CD1c-positive myeloid dendritic cell (primary cell): Measurements from ENCODE around the gene TMEM151B.

Source experiments
- DNase-seq: peaks from one replicate; pipeline ENCODE4 v3.0.0-alpha.2; 2016; ENCODE audit errors: extremely low spot score

Gene TMEM151B

GRCh38 chr6:44250718-44251123 is 19.5 kb upstream of the TMEM151B start:
- no peak for DNase-seq

DNA sequence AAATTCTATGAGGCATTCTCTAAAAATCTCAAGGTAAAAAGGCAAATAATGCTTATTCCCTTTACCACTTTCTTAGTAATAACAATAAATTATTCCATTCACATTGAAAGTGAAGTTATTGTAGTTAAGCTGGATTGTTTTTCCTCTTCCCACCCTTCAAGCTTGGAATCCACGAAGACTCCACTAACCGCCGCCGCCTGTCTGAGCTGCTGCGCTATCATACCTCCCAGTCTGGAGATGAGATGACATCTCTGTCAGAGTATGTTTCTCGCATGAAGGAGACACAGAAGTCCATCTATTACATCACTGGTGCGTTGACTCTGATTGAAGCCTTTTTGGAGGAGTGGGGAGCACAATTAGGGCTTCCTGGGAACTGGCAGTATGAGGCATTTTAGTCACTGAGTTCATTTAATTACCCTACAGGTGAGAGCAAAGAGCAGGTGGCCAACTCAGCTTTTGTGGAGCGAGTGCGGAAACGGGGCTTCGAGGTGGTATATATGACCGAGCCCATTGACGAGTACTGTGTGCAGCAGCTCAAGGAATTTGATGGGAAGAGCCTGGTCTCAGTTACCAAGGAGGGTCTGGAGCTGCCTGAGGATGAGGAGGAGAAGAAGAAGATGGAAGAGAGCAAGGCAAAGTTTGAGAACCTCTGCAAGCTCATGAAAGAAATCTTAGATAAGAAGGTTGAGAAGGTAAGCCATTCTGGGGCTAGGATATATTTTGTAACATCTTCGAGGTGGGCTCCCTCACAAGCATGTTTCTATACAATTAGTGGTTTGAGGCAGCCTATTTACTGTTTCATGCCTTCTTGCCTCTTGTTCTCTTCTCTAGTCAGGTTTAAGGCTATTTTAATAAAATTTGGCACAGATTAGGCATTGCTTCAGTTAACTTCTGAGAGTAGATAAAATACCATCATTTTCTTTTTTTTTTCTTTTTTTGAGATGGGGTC is 18.4 kb upstream of the TMEM151B start:
- no peak for DNase-seq

DNA sequence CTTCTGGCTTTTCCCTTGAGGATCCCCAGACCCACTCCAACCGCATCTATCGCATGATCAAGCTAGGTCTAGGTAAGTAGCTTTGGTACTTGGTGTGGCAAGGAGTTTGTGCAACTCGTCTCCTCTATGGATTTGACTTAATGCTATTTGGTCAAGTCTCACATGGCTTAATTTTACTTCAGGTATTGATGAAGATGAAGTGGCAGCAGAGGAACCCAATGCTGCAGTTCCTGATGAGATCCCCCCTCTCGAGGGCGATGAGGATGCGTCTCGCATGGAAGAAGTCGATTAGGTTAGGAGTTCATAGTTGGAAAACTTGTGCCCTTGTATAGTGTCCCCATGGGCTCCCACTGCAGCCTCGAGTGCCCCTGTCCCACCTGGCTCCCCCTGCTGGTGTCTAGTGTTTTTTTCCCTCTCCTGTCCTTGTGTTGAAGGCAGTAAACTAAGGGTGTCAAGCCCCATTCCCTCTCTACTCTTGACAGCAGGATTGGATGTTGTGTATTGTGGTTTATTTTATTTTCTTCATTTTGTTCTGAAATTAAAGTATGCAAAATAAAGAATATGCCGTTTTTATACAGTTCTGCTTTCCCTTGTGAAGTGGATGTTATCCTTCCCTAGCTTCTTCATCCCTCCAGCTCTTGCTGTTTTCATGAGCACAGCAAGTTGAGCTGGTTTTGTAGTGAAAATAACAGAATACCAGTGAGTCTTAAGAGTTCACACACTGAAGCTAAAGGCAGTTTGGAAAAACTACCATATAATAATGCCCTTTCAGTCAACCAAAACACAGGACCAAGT is 16.7 kb upstream of the TMEM151B start:
- DNase-seq: peak; percentile 59

GRCh38 chr6:44254191-44255104 is 15.8 kb upstream of the TMEM151B start:
- no peak for DNase-seq

GRCh38 chr6:44255105-44255808 is 15.0 kb upstream of the TMEM151B start:
- no peak for DNase-seq

DNA sequence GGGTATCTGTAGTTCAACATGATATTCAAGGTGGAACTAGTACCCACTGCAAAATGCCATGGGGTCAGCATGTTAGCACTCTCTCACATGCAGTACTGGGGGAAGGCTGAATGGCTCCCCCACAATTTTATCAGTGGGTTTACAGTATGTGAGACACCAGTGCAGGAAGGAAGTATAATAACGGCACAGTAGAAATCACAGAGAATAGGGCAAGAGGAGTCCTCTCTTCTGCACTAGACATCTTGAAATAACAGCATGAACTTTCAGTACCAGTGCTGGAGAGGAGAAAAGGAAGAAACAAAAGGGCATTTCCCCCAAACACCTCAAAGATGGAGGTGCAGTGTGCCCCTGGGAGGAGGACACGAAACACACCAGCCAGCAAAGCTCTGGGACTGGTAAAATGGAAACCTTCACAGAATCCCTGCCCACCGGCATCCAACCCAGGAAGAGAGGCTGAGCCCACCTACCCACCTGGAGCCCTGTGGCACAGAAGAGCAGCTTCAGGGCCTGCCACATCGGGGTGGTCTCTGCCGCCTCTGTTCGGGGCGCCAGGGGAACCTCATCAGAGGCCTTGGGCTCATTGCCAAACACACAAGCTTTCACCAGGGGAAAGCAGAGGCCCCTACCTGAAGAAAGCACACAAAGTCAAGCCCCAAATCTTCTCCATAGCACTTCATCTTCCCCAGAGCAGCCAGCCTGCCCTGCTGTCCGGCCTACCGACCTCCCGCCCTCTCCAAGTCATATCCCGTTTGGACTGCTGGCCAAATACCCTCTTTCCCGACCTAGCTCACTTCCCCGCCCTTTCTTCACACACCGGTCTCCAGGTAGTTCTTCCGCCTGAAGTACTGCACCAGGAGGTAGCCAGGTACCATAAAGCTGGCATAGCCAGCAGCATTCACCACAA is 14.1 kb upstream of the TMEM151B start:
- DNase-seq: no peak

GRCh38 chr6:44256775-44257024 is 13.6 kb upstream of the TMEM151B start:
- no peak for DNase-seq

DNA sequence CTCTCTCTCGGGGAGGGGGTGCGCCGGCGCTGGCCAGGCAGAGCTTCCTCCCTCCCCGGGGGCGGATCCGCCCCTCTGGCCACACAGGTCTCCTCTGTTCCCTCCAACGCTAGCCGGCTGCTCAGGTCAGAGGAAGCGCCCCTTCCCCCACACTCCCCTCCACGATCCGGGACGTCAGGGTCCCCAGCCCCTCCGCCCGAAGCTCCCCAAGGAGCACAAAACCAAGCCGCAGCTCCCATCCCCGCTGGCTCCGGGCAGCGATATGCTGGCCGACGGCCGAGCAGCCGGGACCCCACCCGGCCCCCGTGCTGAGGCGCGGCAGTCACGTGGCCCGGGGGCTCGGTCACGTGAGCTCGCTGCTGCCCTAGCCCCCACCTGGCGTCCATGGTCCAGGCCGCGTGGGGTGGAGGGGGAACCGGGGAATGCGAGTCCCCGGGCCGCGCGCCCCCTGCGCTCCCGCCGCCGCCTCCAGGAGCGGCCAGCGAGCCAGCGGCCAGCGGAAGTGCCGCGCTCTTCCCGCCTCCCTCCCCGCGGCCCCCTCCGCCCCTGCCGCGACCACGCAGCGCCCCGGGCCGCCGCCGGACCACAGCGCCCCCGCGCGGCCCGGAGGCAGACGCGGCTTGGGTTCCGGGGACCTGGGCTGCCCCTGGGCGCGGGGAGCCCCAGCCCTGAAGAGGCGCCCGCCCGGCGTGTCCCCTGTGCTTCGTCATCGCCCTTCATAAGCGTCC is 13.1 kb upstream of the TMEM151B start, which contains the start of gene SLC35B2:
Gene SLC35B2 (minus strand): TSS at position 504 of the 728 bp plus-strand sequence. CDS start 118 bp downstream, at position 386.
- DNase-seq: peak; percentile 59

DNA sequence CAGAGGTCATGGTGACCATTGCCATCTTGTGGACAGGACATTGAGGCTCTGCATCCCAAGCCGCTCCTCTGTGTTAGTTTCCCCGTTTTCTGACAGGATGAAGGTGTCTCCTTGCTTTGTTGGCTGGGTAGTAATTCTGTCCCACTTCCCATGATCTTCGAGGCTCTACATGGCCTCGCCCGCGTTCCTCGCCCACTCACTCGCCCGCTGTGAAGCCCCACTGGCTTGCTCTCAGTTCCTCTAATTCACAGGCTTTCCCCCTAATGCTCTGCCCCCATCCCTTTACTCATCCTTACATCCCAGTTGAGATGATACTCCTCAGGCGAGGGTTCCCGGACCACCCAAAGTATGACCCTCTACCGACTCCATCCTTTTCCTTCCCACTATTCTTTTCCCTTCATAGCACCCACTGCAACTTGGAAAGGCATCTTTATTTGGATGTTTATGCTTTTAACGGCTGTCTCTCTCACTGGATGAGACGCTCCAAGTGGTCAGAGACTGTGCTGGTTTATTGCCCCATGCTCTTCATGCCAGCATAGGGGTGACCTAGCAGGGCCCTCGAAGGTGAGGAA is 12.4 kb upstream of the TMEM151B start:
- DNase-seq: peak; percentile 91

DNA sequence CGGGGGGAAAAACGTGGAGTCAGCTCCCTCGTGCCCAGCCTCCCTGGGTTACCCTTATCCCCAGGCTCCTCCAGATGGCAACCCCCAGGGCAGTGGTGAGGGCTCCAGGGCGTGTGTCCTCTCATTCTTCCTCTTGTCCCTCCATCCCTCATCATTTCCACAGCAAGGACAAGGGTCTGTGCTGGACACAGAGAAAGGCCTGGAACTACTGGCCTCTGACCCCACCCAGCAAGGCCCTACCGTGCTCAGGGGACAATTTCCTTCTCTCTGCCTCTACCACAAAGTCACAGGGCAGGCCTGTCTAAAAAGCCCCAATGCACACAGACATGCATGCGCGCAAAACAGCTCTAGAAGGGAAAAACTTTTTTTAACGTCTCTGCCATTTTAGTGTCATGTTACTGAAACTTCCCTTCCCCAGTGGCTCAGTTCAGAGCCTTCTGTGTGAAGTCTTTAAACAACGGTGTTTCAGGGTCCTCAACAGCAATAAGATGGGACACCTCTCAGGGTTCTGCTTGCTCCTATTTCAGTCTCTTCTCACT is 11.9 kb upstream of the TMEM151B start:
- DNase-seq: no peak

DNA sequence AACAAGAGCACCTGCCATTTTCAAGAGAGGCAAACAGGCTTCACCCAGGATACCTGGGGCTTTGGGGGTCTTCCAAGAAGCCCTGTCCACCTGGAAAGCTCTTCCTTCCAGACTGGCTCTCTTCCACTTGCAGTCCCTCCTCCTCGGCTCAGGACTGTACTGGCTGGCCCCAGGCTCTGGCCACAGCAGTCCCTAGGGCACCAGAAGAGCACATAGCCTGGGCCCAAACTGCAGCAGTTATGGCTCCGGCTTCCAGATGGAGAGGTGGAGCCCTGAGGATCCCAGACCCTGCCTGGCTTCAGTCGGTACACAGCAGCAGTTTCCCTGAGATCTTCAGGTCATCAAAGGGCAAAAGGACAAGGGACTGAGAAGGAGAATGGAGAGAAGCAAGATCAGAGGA is 11.3 kb upstream of the TMEM151B start:
- no peak for DNase-seq

DNA sequence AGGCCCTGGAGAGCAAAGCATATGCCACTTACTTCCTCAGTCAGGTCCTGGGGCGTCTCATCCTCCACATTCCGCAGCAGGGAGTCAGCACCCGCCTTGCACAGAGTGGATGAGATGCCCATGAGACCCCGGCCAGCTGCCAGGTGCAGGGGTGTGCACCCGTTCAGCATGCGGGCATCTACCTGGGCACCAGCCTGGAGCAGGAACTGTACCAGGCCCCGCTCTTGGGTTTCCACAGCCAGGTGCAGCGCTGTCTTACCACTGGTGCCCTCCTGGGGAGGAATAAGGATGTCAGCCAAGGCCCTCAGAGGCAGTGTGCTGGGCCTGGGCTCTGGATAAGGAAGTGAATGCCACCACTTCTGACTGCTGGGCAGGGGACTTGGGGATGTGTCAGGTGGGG is 10.2 kb upstream of the TMEM151B start:
- DNase-seq: no peak

GRCh38 chr6:44260451-44261297 is 9.6 kb upstream of the TMEM151B start:
- no peak for DNase-seq

DNA sequence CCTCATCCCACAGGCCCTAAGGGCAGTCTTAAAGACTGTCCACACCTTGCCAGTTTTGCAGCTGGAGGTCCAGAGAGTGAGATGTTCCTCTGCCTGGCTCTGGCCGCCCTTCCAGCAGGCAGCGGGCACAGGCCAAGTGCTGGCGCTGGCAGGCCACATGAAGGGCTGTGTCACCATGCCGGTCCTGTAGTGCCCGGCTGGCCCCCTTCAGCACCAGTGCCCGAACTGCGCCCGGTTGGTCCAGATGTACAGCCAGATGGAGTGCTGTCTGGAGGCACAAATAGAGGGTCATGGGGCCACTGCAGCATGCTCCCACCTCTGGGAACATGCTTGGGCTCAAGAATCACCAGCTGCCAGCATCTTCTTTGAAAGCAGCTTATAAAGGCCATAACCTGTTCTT is 8.7 kb upstream of the TMEM151B start:
- no peak for DNase-seq

GRCh38 chr6:44262467-44263353 is 7.5 kb upstream of the TMEM151B start:
- DNase-seq: peak; percentile 57

GRCh38 chr6:44263354-44264100 is 6.7 kb upstream of the TMEM151B start:
- DNase-seq: peak; percentile 72
